CD4-positive, alpha-beta T cell treated with Interleukin-6 for 4 hours (primary cell): Measurements from ENCODE around the gene CUBN.
A peak's percentile ranks its signal among the peaks of the same experiment; 100 is the strongest.
"Not testable (repeated sequence)": the region's sequence is repeated elsewhere in the genome, so short reads cannot be mapped to it uniquely, and the experiment has no call there.

Experiments used
- DNase-seq: peaks from one replicate; pipeline ENCODE4 v3.0.0-alpha.2; 2020; ENCODE audit warnings: mixed read lengths

Gene CUBN

DNA sequence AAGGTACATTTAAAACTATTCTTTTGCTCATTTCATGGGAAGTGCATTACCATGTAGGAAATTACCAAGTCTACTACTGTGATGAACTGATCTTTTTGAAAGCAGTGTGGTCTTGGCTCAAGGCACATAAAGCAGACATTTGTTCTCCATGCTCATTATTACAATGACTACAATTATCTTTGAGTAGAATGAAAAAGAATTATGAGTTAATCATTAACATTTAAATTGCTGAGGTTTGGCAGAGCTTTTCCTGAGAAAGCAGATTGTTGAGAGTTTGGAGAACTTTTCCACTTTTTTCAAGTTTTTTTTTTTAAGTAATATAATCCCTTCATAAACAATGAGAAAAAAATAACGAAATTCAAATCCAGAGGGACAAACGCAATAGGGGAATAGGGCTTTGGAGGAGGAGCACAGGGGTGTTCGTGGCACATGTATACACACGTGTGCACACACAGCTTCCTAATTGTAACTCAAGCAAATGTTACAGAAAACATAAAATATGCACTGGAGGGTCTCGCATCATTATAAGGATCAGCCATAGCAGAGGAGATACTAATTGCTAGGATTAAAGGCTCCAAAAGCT is 8.9 kb upstream of the CUBN start:
- DNase-seq, result no peak

DNA sequence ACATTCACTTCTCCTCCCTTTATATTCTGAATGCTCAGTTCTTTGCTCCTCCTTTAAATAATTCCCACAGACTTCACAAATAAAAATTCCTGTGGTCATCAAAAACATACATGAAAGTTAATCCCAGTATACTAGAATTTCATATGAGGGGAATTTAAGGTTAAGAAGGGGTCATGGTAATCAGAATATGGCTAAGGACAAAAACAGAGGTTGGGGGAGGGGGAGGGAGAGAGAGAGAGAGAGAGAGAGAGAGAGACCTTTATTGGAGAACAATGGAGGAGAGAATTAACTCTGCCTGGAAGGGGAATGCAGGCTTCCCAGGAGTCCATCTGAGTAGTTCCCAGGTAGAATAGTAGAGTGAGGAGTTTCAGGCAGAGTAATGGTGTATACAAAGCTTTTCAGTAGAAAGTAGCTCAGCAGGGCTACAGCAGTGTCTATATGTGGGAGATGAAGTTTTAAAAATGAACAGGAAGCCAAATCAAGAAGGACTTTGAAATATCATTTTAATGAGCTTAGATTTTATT is 5.2 kb upstream of the CUBN start:
- no peak for DNase-seq

DNA sequence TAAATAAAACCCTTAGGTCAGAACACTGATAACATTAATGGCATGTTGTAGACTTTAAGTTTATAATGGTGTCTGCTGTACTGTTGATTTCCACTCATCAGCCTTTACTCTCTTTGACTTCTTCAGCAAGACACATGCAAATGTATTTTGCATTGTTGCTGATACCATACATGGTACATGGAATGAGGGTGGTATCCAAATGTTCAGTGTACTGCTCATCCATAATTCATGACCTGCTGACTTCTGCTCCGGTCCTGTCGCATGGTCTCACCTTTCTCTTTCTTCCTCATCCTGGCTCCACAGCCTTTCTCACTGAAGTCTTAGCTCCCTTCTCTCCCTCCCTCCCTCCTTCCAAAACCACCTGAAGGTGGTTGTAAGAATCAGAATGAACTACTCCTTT is 4.7 kb upstream of the CUBN start:
- DNase-seq, result no peak

DNA sequence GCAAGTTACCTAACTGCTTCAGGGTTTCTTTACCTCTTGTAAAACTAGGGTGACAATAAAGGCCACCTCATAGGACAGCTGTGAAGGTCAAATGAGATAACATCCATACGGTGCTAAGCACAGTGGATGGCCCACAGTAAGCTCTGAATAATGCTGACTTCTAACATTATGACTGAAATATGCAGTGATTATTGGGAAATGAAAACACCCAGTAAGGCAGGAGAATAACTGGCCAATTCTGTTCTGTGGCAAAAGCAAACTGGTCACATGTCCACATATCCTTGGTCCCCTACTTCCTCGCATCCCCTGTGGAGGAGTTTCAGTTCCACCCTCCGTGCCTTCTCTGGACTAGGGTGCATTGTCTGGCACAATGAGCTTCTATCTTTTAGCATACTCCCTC is 1.4 kb downstream of the CUBN start:
- DNase-seq, result no peak

DNA sequence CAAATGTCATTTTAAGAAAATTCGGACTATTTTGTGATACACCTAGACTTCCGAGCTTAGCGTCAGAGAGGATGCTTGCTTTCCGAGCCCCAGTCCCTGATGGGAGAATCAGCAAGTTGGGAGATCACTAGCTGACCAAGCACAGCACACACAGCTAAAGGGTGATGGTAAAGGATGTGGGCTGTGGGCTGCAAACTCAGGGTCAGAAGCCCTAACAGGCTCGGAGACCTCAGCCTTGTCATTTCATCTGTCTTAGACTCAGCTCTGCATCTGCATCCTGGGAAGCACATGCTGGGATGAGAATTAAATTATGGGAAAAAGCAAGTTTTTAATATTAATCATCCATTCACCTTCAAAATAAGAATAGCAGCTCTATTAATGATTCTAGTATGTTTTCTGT is 3.3 kb downstream of the CUBN start:
- DNase-seq, result no peak

DNA sequence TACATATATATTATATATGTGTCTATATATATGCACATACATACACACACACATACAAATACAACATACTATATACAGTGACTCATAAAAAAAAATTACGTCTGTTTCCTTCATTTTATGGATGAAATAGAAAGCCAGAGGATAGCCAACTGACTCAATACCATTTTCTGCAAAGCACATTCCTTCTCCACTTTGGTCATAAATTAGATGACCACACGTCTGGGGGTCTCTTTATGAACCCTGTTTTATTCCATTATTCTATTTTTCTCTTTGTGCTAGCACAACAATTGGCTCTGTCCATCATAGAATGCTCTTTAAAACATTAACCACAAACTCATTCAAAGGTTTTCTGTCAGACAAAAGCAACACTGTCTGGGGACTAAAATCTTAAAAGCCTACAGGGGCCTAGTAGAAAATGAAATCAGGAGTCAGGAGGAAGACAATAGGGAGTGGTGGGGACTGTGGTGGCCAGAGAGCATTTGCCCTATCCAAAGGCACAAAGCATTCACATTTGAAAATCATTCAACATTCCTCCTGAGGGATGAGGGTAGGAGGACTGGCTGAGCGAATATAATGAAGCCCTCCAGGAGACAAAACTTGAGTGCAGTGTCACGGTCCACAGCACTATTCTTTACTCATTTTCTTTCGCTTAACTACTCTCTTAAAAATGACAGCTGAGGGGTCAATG is 4.3 kb downstream of the CUBN start:
- DNase-seq, result no peak

DNA sequence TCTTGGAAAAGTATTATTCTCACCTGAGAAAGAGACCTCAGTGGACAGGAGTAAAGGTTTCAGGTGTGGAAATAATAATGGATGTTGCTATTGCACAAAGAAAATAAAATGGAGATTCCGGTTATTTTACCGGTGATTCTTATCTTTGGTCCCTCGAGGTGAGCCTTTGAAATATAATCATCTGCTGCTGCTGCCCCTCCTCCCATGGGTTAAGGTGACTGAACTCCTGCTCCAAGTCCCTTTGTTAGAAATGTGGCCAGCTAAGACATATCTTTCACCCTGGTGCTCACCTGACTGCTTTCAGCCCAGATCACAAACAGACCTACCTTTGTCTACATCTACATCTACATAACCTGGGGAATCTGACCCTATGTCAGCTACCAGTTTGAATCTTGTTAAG is 5.7 kb downstream of the CUBN start:
- DNase-seq, result no peak

DNA sequence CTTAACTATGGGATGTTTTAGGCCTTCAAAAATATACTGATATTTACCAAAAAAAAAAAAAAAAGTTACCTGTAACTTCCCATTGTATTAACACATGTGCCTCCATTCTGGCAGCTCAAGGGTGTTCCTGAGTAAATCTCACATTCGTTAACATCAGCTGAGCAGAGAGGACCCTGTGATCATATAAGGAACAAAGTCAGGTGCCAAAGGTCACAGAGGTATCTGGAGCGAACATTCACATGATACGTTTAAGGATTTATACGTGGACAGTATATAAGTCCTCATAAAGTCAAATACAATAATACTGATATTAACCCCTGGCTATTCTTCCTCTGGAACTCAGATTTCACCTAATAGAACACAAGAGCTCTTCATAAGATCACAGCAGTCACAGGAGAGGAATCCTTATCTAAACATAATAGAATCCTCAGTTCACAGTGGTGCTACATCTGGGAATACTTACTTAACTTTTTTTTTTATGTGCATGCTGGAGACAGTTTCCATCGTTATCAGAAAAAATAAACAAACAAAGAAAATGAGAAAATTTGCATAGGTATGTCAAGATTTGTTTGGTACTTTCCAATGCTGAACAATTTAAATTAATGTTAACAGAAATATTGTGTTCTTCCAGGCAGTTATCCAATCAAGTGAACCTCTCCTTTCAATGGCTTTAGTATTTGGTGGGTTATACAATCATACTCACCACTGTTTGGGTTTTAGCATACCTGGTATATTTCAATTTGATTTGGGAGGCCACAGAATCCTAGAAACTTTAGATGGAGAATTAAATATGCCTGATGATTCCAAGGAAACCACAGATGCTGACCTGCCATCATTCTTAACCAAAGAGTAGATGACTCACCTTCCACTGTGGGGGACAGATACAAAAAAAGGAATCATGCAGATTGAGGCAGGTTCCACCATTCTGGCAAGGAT is 6.6 kb downstream of the CUBN start:
- DNase-seq, result no peak

DNA sequence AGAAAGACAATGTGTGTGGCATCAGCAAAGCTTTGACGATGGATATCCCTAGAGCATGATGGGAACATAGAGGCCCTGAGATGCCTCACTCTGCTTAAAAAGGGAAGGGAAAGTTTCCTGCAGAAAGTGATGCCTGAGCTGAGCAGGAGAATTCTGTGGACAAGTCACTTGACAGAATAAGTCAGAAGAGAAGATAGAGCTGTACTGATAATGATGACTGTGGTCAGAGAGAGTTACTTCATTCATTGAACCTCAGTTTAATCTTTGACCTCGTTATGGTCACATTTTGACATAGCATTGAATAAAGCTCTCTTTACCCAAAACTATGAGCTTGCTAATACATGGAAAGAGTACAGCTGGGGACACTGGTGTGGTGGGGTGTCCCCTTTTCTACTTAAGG is 7.6 kb downstream of the CUBN start:
- no peak for DNase-seq

DNA sequence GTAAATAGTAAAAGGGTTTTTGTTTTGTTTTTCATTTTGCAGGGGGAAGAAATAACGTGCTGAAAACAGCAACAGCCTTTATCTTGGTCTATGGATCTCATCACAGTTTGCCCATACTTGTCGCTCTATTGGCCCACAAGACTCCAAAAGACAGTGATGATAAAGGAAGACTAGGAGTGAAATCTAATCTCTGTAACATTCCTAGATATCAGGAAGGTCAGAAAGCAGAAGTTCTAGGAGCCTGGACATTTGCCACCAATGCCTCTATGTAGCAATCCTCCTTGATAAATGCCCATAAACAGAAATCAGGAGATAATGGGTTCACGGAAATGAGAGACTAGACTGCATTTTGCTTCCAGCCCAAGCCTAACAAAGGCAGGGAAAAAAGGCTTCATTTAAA is 8.9 kb downstream of the CUBN start:
- DNase-seq, result no peak

DNA sequence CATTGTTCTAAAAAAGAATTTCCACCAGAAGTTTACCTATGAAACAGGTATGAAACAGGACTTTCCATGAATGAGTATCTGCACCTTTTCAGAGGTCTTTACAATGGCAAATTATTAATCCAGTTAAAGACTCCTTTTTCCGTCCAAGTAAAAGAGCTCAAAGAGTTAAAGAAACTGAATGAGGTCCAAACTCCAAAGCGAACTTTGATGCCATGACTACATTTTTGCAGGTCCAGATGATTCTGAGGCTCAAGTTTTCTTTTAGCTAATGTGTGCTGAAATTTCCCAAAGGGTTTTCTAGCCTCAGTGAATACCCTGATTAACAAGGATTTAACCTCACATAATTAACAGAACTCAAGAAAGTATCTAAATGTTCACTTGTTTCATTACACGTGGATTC is 9.8 kb downstream of the CUBN start:
- no peak for DNase-seq

DNA sequence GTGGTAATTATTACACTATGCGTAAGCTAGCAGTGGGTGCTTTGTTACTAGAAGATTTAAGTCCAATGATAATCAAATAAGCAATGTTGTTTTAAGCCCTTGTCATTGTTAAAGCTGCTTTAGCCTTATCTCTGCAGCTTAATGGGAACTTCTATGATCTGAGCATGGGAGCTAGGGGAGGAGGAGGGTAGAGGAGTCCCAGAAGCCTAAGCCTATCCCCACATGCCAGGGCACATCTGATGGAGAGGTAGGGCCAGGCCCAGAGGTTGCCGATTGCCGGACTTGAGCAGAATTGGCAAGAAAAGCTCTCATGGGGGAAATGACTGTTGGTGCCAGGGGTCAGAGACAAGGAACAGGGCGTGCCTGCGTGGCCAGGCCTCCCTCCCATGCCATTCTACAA is 13.4 kb downstream of the CUBN start:
- no peak for DNase-seq

DNA sequence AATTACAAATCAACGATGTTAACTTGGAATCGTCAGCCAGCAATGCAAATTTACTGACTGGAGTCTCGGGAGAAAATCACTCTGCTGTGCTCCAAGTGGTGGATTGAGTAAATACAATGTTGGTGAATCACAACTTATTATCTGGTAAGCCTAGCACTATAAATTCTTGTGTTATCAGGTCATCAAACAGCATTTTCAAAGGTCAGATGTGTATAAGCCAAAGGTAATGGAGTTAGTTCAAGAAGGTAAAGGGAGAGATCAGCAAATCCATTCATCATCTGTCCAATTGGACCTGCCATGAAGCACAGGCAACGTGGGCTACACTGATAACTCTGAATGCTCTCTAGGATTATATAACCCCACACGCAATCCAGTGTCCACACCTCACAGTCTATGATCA is 13.9 kb downstream of the CUBN start:
- DNase-seq, result no peak

DNA sequence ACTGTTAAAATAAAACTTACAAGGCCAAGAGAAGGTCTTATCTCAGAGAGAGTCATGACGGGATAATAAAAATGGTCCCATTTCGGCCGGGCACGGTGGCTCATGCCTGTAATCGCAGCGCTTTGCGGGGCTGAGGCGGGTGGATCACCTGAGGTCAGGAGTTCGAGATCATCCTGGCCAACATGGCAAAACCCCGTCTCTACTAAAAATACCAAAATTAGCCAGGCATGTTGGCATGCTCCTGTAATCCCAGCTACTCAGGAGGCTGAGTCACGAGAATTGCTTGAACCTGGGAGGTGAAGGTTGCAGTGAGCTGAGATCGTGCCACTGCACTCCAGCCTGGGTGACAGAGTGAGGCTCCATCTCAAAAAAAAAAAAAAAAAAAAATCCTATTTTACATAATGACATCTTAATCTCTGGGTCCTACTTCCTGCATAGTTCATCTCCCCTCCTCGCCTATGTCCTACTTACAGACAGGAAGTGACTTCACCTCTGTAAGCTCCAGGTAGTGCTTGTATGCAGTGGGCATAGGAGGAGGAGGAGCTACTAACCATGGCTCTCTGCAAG is 14.7 kb downstream of the CUBN start:
- not testable (repeated sequence) for DNase-seq

DNA sequence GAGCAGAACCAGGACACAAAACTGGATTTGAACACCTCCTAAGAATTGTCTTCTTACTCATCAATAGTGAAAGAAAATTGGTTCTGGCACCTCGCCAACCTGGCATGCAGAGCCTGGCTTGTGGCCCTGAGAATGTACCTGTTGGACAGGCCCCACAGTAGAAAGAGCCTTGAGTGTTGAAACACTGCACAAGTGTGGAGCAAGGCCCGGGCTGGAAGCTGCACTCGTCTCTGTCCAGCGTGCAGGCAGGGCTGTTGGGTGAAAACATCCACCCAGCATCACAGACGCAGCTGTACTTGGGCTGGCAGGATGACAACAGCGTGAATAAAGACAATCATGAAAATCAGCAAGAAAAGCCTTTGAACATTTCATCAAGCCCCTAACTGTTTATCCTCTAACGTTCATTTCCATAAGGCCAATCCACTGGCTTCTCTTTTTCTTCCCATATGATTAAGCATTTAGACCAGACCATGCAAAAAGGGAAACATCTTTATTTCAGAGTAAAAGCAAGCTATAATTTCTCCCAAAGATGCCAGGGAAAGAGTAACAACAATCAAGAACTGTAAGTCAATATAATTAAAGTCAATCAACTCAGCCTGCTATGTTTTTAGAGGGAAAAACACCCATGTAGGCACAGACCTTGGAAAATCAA is 15.6 kb downstream of the CUBN start:
- peak; percentile 15 for DNase-seq

DNA sequence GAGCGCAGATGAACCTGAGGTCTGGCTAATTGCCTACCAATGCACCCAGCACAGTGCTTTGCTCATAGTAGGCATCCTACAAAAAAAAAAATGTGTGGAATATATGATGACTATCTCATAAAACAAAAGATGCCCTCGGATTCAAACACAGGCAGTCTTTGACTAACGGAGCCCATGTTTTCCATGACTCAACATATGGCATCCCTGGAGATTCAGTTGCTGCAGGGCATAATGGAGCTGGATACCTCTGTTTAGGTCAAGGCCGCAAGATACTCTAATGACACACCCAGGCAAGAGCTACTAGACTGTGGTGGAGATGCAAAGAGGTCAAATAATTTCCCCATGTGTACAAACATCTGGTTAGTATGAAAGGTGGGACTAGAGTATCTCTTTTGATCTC is 16.3 kb downstream of the CUBN start:
- DNase-seq, result no peak

DNA sequence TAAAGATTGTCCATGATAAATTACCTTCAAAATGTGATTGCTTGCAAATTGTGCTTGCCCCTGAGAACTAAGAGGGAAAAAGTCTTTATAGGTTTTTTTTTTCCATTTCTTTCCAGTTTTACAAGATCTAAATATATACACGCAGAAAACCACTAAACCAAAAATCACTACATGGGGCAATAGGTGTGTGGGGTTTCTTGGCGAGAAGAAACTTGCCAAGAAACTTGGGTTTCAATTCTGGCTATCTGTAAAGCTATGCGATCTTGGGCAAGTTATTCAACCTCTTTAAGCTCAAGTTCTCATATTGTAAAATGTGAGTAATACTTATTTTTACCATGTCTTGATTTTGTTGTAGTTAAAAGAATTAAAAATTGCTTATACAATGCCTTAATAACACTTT is 17.0 kb downstream of the CUBN start:
- DNase-seq, result no peak

DNA sequence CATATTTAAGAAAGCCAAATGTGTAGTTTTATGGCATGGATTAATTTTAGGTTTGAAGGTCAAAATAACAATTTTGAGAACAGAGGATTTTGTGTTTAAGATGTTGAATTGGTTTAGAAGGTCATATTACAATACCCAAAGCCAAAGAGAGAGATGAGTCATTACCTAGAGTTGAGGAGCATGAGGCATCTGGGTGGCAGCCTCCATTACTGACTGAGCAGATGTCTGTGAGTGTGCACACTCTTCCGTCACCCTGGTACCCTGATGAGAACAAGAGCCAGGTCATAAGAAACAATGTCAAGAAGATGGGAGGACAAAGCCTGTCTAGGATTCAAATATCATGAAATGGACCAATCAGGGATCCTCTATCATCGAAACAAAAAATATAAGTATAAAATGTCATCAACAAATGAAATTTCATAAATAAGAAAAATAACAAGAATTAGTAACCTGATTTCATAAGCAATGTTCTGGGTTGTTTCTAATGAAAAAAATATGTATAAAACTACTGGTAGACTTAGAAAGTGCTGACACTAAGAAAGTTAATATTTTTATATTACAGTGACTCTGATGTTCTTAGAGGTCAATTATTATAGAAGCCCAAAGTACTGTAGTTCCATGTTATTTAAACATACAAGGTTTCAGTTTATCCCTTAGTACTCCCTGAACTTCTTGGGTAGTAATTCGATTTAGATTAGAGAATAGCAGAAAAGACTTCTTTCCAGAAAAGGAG is 20.0 kb downstream of the CUBN start:
- DNase-seq, result peak; percentile 12

DNA sequence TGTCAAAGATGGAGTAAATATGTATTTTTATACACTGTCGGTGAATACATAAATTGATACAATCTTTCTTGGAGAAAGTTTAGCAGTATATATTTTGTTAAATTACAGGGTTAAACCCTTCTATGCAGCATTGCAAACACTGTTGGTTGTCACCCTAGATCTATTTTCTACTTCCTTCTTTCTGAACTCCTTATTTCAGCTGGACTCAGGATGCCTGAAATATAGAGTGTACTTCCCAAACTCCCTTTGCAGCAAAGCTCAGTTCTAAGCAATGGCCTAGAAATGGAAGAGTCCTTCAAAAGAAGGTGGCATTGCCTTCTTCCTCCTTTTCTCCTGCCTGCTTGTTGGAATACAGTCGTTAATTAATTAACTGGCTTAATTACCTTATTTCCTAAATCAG is 20.6 kb downstream of the CUBN start:
- DNase-seq, result no peak

DNA sequence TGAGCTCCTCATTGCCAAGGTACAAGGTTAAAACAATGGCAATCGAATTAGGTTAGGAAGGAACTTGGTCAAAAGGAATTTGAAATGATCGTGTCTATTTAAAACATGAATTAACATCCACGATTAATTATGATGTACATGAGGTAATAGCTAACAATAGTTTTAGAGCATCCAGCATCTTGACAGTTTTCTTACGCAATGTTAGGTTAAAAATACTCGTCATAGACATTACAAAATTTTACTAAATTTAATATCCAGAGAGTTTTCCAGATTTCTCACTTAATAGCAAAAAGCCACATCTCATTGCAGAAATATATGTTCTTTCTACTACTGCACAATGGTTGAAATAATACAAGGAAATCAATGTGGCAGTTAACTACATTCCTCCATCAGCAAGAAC is 22.6 kb downstream of the CUBN start:
- no peak for DNase-seq

DNA sequence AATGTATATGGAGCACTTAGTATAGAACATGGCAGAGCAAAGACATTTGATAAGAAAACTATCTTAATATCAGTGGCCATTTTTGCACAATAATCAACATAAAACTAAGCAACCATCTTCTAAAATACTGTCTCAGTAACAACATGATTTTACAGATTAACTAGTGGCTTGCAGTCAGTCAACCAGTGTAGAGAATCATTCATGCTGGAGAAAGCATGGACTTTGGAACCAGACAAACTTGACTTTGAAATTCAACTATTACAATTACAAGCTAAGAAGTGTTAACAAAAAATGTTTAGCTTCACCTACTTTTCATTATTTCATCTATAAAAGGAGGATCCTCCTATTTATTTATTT is 27.7 kb downstream of the CUBN start:
- no peak for DNase-seq

DNA sequence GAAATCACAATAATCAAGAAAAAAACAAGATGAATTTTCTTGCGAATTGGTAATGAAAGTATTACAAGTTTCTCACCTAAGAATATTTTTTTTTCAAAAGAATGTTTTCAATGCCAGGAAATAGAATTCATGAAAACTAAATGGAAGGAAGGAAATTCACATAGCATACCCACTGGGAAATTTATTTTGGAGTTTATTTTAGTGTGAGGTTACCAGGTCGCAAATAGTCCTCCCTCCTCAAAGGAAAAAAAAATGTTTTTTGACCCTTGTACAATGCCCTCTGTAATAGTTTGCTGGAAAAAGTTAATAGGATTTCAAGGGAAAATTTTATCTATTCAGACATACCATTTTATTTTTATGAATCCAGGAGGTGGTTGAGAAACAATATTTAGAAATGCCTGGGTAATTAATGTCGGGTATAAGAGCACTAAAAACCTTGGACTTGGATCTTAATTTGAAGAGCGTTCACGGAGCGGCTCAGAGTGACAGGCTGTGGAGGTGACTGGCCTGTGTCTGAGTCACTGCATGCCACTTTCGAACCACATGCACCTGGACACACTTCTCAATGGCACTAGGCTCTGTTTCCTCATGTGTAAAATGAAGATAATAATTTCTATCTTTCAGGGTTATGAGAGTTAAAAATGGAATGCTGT is 28.2 kb downstream of the CUBN start:
- no peak for DNase-seq
